GM12878 (cell line): ENCODE measurements around the gene UBE2O.

Experiments
- CREB1 ChIP-seq: IDR thresholded peaks from 2 replicates; pipeline ENCODE4 v1.6.1; 2012; ENCODE audit warnings: low read depth, mild to moderate bottlenecking, inconsistent platforms
- JUNB ChIP-seq: IDR thresholded peaks from 2 replicates; pipeline ENCODE4 v1.6.1; 2016; ENCODE audit warnings: antibody characterized with exemption, mild to moderate bottlenecking
- LARP7 ChIP-seq: fragments of 450-650 bp; IDR thresholded peaks from 2 replicates; pipeline ENCODE4 v1.6.1; 2017; ENCODE audit warnings: mild to moderate bottlenecking
- POLR2A ChIP-seq: IDR thresholded peaks from 2 replicates; pipeline ENCODE4 v1.6.1; 2011; ENCODE audit warnings: low read depth, mild to moderate bottlenecking, low read length
- RFX5 ChIP-seq: IDR thresholded peaks from 2 replicates; pipeline ENCODE4 v1.6.1; 2011; ENCODE audit warnings: low read depth, low read length, improper control_type of control experiment
- ZNF217 ChIP-seq: fragments of 450-650 bp; IDR thresholded peaks from 2 replicates; pipeline ENCODE4 v1.6.1; 2017; ENCODE audit warnings: antibody characterized with exemption, mild to moderate bottlenecking
- ZNF384 ChIP-seq: IDR thresholded peaks from 2 replicates; pipeline ENCODE4 v1.6.1; 2012; ENCODE audit warnings: low read depth, mild to moderate bottlenecking, low read length, improper control_type of control experiment, borderline replicate concordance
- ZZZ3 ChIP-seq: IDR thresholded peaks from 2 replicates; pipeline ENCODE4 v1.6.1; 2011; ENCODE audit warnings: low read depth; ENCODE audit not compliant: control insufficient read depth, insufficient read length
- TF ChIP-seq, protein P1 (sequence below): IDR thresholded peaks from 2 replicates; pipeline ENCODE4 v1.6.1; 2012; ENCODE audit warnings: low read length, inconsistent platforms
- TF ChIP-seq, protein P2 (sequence below): fragments of 450-650 bp; IDR thresholded peaks from 2 replicates; pipeline ENCODE4 v1.6.1; 2017; ENCODE audit warnings: low read depth, mild to moderate bottlenecking, moderate library complexity
- TF ChIP-seq, protein P3 (sequence below): fragments of 450-650 bp; IDR thresholded peaks from 2 replicates; pipeline ENCODE4 v1.6.1; 2017; ENCODE audit warnings: mild to moderate bottlenecking
- TF ChIP-seq, protein P4 (sequence below): IDR thresholded peaks from 2 replicates; pipeline ENCODE4 v1.6.1; 2011; ENCODE audit warnings: borderline replicate concordance, low read depth, mild to moderate bottlenecking, moderate library complexity, mixed read lengths, low read length; ENCODE audit not compliant: insufficient read depth; ENCODE audit errors: extremely low read length
- TF ChIP-seq, protein P5 (sequence below), 3 experiments: IDR thresholded peaks in 2 of 3; conservative IDR thresholded peaks in 1 of 3; 2 replicates each; pipeline ENCODE4 v1.5.1; 2011; ENCODE audit warnings: low read depth in 3 of 3, low read length in 3 of 3, mild to moderate bottlenecking in 3 of 3, control low read depth in 2 of 3, moderate library complexity in 2 of 3, inconsistent platforms in 1 of 3, mixed read lengths in 1 of 3; ENCODE audit not compliant: control insufficient read depth in 2 of 3, insufficient read depth in 1 of 3; ENCODE audit errors: extremely low read depth in 1 of 3

DNA sequence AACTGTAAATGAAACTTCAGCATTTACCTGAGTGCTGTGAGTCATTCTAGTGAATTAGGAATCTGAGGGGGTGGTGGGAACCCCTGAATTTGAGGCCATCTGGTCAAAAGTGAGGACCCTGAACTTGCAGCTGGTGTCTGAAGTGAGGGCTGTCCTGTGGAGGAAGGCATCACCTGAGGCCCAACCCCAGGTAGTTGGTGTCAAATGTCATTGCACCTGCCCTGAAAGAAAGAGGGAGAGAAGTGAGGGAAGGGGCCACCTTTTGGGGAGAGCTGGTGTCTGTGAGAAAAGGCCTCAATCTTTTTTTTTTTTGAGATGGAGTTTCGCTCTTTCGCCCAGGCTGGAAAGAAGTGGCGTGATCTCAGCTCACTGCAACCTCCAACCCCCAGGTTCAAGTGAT lies 86.7 kb downstream of the UBE2O start:
- TF ChIP-seq, protein P1, sequence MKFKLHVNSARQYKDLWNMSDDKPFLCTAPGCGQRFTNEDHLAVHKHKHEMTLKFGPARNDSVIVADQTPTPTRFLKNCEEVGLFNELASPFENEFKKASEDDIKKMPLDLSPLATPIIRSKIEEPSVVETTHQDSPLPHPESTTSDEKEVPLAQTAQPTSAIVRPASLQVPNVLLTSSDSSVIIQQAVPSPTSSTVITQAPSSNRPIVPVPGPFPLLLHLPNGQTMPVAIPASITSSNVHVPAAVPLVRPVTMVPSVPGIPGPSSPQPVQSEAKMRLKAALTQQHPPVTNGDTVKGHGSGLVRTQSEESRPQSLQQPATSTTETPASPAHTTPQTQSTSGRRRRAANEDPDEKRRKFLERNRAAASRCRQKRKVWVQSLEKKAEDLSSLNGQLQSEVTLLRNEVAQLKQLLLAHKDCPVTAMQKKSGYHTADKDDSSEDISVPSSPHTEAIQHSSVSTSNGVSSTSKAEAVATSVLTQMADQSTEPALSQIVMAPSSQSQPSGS = no peak
- TF ChIP-seq, protein P2, sequence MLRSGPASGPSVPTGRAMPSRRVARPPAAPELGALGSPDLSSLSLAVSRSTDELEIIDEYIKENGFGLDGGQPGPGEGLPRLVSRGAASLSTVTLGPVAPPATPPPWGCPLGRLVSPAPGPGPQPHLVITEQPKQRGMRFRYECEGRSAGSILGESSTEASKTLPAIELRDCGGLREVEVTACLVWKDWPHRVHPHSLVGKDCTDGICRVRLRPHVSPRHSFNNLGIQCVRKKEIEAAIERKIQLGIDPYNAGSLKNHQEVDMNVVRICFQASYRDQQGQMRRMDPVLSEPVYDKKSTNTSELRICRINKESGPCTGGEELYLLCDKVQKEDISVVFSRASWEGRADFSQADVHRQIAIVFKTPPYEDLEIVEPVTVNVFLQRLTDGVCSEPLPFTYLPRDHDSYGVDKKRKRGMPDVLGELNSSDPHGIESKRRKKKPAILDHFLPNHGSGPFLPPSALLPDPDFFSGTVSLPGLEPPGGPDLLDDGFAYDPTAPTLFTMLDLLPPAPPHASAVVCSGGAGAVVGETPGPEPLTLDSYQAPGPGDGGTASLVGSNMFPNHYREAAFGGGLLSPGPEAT = no peak
- no peak for TF ChIP-seq LARP7
- TF ChIP-seq POLR2A = no peak
- TF ChIP-seq RFX5 = no peak
- TF ChIP-seq ZNF217 = no peak
- TF ChIP-seq, protein P3, sequence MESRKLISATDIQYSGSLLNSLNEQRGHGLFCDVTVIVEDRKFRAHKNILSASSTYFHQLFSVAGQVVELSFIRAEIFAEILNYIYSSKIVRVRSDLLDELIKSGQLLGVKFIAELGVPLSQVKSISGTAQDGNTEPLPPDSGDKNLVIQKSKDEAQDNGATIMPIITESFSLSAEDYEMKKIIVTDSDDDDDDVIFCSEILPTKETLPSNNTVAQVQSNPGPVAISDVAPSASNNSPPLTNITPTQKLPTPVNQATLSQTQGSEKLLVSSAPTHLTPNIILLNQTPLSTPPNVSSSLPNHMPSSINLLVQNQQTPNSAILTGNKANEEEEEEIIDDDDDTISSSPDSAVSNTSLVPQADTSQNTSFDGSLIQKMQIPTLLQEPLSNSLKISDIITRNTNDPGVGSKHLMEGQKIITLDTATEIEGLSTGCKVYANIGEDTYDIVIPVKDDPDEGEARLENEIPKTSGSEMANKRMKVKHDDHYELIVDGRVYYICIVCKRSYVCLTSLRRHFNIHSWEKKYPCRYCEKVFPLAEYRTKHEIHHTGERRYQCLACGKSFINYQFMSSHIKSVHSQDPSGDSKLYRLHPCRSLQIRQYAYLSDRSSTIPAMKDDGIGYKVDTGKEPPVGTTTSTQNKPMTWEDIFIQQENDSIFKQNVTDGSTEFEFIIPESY = no peak
- no peak for TF ChIP-seq CREB1
- TF ChIP-seq, protein P4, sequence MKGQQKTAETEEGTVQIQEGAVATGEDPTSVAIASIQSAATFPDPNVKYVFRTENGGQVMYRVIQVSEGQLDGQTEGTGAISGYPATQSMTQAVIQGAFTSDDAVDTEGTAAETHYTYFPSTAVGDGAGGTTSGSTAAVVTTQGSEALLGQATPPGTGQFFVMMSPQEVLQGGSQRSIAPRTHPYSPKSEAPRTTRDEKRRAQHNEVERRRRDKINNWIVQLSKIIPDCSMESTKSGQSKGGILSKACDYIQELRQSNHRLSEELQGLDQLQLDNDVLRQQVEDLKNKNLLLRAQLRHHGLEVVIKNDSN = no peak
- no peak for TF ChIP-seq ZNF384
- no peak for TF ChIP-seq ZZZ3
- TF ChIP-seq, protein P5, sequence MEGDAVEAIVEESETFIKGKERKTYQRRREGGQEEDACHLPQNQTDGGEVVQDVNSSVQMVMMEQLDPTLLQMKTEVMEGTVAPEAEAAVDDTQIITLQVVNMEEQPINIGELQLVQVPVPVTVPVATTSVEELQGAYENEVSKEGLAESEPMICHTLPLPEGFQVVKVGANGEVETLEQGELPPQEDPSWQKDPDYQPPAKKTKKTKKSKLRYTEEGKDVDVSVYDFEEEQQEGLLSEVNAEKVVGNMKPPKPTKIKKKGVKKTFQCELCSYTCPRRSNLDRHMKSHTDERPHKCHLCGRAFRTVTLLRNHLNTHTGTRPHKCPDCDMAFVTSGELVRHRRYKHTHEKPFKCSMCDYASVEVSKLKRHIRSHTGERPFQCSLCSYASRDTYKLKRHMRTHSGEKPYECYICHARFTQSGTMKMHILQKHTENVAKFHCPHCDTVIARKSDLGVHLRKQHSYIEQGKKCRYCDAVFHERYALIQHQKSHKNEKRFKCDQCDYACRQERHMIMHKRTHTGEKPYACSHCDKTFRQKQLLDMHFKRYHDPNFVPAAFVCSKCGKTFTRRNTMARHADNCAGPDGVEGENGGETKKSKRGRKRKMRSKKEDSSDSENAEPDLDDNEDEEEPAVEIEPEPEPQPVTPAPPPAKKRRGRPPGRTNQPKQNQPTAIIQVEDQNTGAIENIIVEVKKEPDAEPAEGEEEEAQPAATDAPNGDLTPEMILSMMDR (IDR thresholded peaks at IDR 0.05 in 2 of 3, conservative IDR thresholded peaks at IDR 0.05 in 1 of 3; ENCODE audit: control insufficient read depth in 2 of 3, extremely low read depth in 1 of 3, insufficient read depth in 1 of 3, low read depth in 3 of 3, low read length in 3 of 3) = no peak
- TF ChIP-seq JUNB = no peak
